H9 (cell line): Measurements from ENCODE around the gene MUSTN1. TPM values are rescaled to one million over a fixed set of nuclear protein-coding genes. Genes with fewer than 3 reads are reported as not detected.

ENCODE experiments used
- DNase-seq: peaks from one replicate; pipeline ENCODE4 v3.0.0-alpha.2; 2017
- H2AFZ ChIP-seq: one replicate; pipeline ENCODE4 v1.6.1; 2013; ENCODE audit warnings: mild to moderate bottlenecking, low read length, control low read depth, moderate library complexity
- H2AK5ac ChIP-seq: 2 replicates; pipeline ENCODE4 v1.6.1; 2013; ENCODE audit warnings: low read length, control low read depth, mixed read lengths; ENCODE audit not compliant: insufficient read length
- H2BK120ac ChIP-seq: one replicate; pipeline ENCODE4 v1.6.1; 2013; ENCODE audit warnings: low read depth, mild to moderate bottlenecking, low read length, control low read depth, inconsistent platforms; ENCODE audit not compliant: poor library complexity, severe bottlenecking
- H2BK12ac ChIP-seq: 2 replicates; pipeline ENCODE4 v1.6.1; 2013; ENCODE audit warnings: low read length, control low read depth, mixed read lengths, low read depth; ENCODE audit not compliant: insufficient read length
- H2BK15ac ChIP-seq: 2 replicates; pipeline ENCODE4 v1.6.1; 2013; ENCODE audit warnings: low read depth, low read length, control low read depth
- H2BK20ac ChIP-seq: one replicate; pipeline ENCODE4 v1.6.1; 2013; ENCODE audit warnings: low read depth, mild to moderate bottlenecking, low read length, control low read depth, inconsistent platforms; ENCODE audit not compliant: poor library complexity, severe bottlenecking
- H2BK5ac ChIP-seq: 2 replicates; pipeline ENCODE4 v1.6.1; 2013; ENCODE audit warnings: low read length, control low read depth, mixed read lengths; ENCODE audit not compliant: insufficient read length
- H3K14ac ChIP-seq: 2 replicates; pipeline ENCODE4 v1.6.1; 2013; ENCODE audit warnings: low read length, control low read depth; ENCODE audit not compliant: insufficient read depth
- H3K18ac ChIP-seq: 2 replicates; pipeline ENCODE4 v1.6.1; 2013; ENCODE audit warnings: low read depth, mild to moderate bottlenecking, mixed read lengths, low read length, control low read depth; ENCODE audit not compliant: insufficient read length
- H3K23ac ChIP-seq: 2 replicates; pipeline ENCODE4 v1.6.1; 2013; ENCODE audit warnings: low read length, control low read depth, mixed read lengths, low read depth; ENCODE audit not compliant: insufficient read length
- H3K23me2 ChIP-seq: 2 replicates; pipeline ENCODE4 v1.6.1; 2013; ENCODE audit warnings: low read depth, mild to moderate bottlenecking, mixed read lengths, low read length, control low read depth; ENCODE audit not compliant: insufficient read length, poor library complexity, severe bottlenecking
- H3K27ac ChIP-seq: 2 replicates; pipeline ENCODE4 v1.5.1; 2013; ENCODE audit warnings: low read length, control low read depth, mixed read lengths, low read depth; ENCODE audit not compliant: insufficient read length
- H3K27me3 ChIP-seq: 2 replicates; pipeline ENCODE4 v1.6.1; 2013; ENCODE audit warnings: low read length, control low read depth, inconsistent platforms; ENCODE audit not compliant: insufficient read depth
- H3K4ac ChIP-seq: 2 replicates; pipeline ENCODE4 v1.6.1; 2013; ENCODE audit warnings: low read depth, mild to moderate bottlenecking, control low read depth, inconsistent platforms, low read length, moderate library complexity
- H3K4me1 ChIP-seq: 2 replicates; pipeline ENCODE4 v1.6.1; 2013; ENCODE audit warnings: low read length, control low read depth, inconsistent platforms; ENCODE audit not compliant: insufficient read depth
- H3K4me2 ChIP-seq: 2 replicates; pipeline ENCODE4 v1.6.1; 2013; ENCODE audit warnings: low read length, control low read depth, mixed read lengths; ENCODE audit not compliant: insufficient read length, insufficient read depth
- H3K56ac ChIP-seq: 2 replicates; pipeline ENCODE4 v1.6.1; 2013; ENCODE audit warnings: low read depth, mild to moderate bottlenecking, mixed read lengths, low read length, control low read depth; ENCODE audit not compliant: insufficient read length
- H3K79me1 ChIP-seq: 2 replicates; pipeline ENCODE4 v1.6.1; 2013; ENCODE audit warnings: low read depth, mild to moderate bottlenecking, moderate library complexity, low read length, control low read depth, inconsistent platforms; ENCODE audit not compliant: insufficient read depth, poor library complexity, severe bottlenecking
- H3K79me2 ChIP-seq: 2 replicates; pipeline ENCODE4 v1.6.1; 2013; ENCODE audit warnings: low read length, control low read depth, inconsistent platforms; ENCODE audit not compliant: insufficient read depth
- H3K9ac ChIP-seq: 2 replicates; pipeline ENCODE4 v1.6.1; 2013; ENCODE audit warnings: low read length, control low read depth, mixed read lengths; ENCODE audit not compliant: insufficient read length; ENCODE audit errors: extremely low read depth
- H3K9me3 ChIP-seq: one replicate; pipeline ENCODE4 v1.6.1; 2013; ENCODE audit warnings: low read depth, low read length, inconsistent platforms; ENCODE audit not compliant: control insufficient read depth
- H3T11ph ChIP-seq: one replicate; pipeline ENCODE4 v1.6.1; 2013; ENCODE audit warnings: mild to moderate bottlenecking, low read length, control low read depth, inconsistent platforms
- H4K20me1 ChIP-seq: one replicate; pipeline ENCODE4 v1.6.1; 2013; ENCODE audit not compliant: control insufficient read depth, insufficient read length, insufficient read depth
- H4K5ac ChIP-seq: 2 replicates; pipeline ENCODE4 v1.6.1; 2013; ENCODE audit warnings: low read depth, mild to moderate bottlenecking, mixed read lengths, low read length, control low read depth; ENCODE audit not compliant: insufficient read length
- H4K8ac ChIP-seq: replicated peaks from 2 replicates; pipeline ENCODE4 v1.6.1; 2013; ENCODE audit warnings: low read length, control low read depth, mixed read lengths, low read depth; ENCODE audit not compliant: insufficient read length
- H4K91ac ChIP-seq: 2 replicates; pipeline ENCODE4 v1.6.1; 2013; ENCODE audit warnings: low read depth, mild to moderate bottlenecking, moderate library complexity, mixed read lengths, low read length, control low read depth; ENCODE audit not compliant: insufficient read length
- H3K27ac Mint-ChIP-seq, 3 experiments: 2 replicates in 2 of 3; 3 replicates in 1 of 3; pipeline ENCODE4 v1.8.0; 2020 to 2021; ENCODE audit warnings: mixed read lengths in 3 of 3, mild to moderate bottlenecking in 1 of 3, moderate library complexity in 1 of 3
- H3K27me3 Mint-ChIP-seq: 2 replicates; pipeline ENCODE4 v1.8.0; 2021; ENCODE audit warnings: low read depth, mild to moderate bottlenecking, moderate library complexity, mixed read lengths
- H3K36me3 Mint-ChIP-seq, 3 experiments: 2 replicates in 2 of 3; 3 replicates in 1 of 3; pipeline ENCODE4 v1.8.0; 2020 to 2021; ENCODE audit warnings: low read depth in 3 of 3, mixed read lengths in 3 of 3; ENCODE audit not compliant: insufficient read depth in 1 of 3
- H3K4me1 Mint-ChIP-seq, 2 experiments: 2 replicates each; pipeline ENCODE4 v1.8.0; 2020; ENCODE audit warnings: mixed read lengths in 2 of 2
- H3K4me3 Mint-ChIP-seq, 2 experiments: 2 replicates in 1 of 2; 3 replicates in 1 of 2; pipeline ENCODE4 v1.8.0; 2020 to 2021; ENCODE audit warnings: mild to moderate bottlenecking in 2 of 2, mixed read lengths in 2 of 2, moderate library complexity in 1 of 2
- H3K9me3 Mint-ChIP-seq, 2 experiments: 2 replicates in 1 of 2; 3 replicates in 1 of 2; pipeline ENCODE4 v1.8.0; 2020; ENCODE audit warnings: mild to moderate bottlenecking in 2 of 2, mixed read lengths in 2 of 2, moderate library complexity in 1 of 2
- CTCF ChIP-seq: fragments of 200-600 bp; sonication (generic); conservative IDR thresholded peaks from 3 replicates; pipeline ENCODE4 v1.8.0; 2021; ENCODE audit warnings: antibody characterized with exemption, mild to moderate bottlenecking
- WGBS: extraction: QIAGEN DNeasy Blood & Tissue Kit; methylation state at CpG from one replicate; pipeline ENCODE4 v1.1.7; 2013; ENCODE audit warnings: missing lambda C conversion rate, low lambda C conversion rate, mixed read lengths; ENCODE audit not compliant: insufficient read length; ENCODE audit errors: extremely low coverage; 5-methylcytosine and 5-hydroxymethylcytosine counted together
- total RNA-seq: library from RNA; stranded (reverse); gene quantifications from 2 replicates; pipeline ENCODE4 v1.2.1, GENCODE V29; 2021

Gene MUSTN1
- total RNA-seq, 1 experiment from 2014 or later = 0.72 TPM

GRCh38 chr3:52809149-52809548 is 25.7 kb downstream of the MUSTN1 start:
- Histone ChIP-seq H3K18ac (no peak overlapping the region), H3K23me2 (no peaks in the 10 kb centered on the region), H2BK120ac (no peak overlapping the region), H3K4me1 (no peaks in the 10 kb centered on the region), H3K9ac (no peak overlapping the region), H2BK12ac (no peak overlapping the region), H3K56ac (no peak overlapping the region), H2AK5ac (no peak overlapping the region), H3K4ac (no peak overlapping the region), H2AFZ (no peak overlapping the region), H3K14ac (no peak overlapping the region), H3K27ac (no peak overlapping the region), H2BK20ac (no peak overlapping the region), H4K5ac (no peak overlapping the region), H4K91ac (no peak overlapping the region), H2BK5ac (no peak overlapping the region), H3K27me3 (no peaks in the 10 kb centered on the region), H3K9me3 (no peaks in the 10 kb centered on the region), H4K8ac (no peak overlapping the region), H3K4me2 (no peak overlapping the region), H4K20me1 (no peaks in the 10 kb centered on the region), H3K23ac (no peak overlapping the region), H2BK15ac (no peak overlapping the region), H3T11ph (no peak overlapping the region), H3K79me1 (no peaks in the 10 kb centered on the region), H3K79me2 (no peaks in the 10 kb centered on the region)
- Mint-ChIP-seq H3K27me3 (peaks cover 11% of the 10 kb centered on the region), H3K36me3 (no peaks in the 10 kb centered on the region), H3K4me3 (no peak overlapping the region), H3K9me3 (no peaks in the 10 kb centered on the region), H3K4me1 (no peaks in the 10 kb centered on the region), H3K27ac (no peak overlapping the region)
- WGBS = 100% methylated on average over 1 of the region's 2 CpGs
- TF ChIP-seq CTCF = no peak
- no peak for DNase-seq
